Measurements from ENCODE around the gene DCTD.

The DCTD gene

GRCh38 chr4:182855312-182855711 is 61.9 kb downstream of the DCTD start:
- DNase-seq (ENCODE audit: low spot score): no peak
- TF ChIP-seq CTCF (IDR thresholded peaks at IDR 0.05; ENCODE audit: extremely low read depth, missing control alignments): no peak

- no peak for DNase-seq (ENCODE audit: low spot score)
- TF ChIP-seq CTCF (IDR thresholded peaks at IDR 0.05; ENCODE audit: extremely low read depth, missing control alignments): no peak
Measured at GRCh38 chr4:182854466-182854865, 62.7 kb downstream of the DCTD start.

GRCh38 chr4:182853731-182854330 is 63.4 kb downstream of the DCTD start:
- DNase-seq (ENCODE audit: low spot score): no peak

GRCh38 chr4:182848685-182849084 is 68.5 kb downstream of the DCTD start:
- DNase-seq (ENCODE audit: low spot score): no peak
- TF ChIP-seq CTCF (IDR thresholded peaks at IDR 0.05; ENCODE audit: extremely low read depth, missing control alignments): no peak

More at GRCh38 chr4:182853731-182854330, 63.4 kb downstream of the DCTD start:
- TF ChIP-seq CTCF (IDR thresholded peaks at IDR 0.05; ENCODE audit: extremely low read depth, missing control alignments): no peak

- no peak for TF ChIP-seq CTCF (IDR thresholded peaks at IDR 0.05; ENCODE audit: extremely low read depth, missing control alignments)
- no peak for DNase-seq (ENCODE audit: low spot score)
Measured at GRCh38 chr4:182847576-182848450, 69.4 kb downstream of the DCTD start.

GRCh38 chr4:182846036-182846435 is 71.2 kb downstream of the DCTD start:
- no peak for TF ChIP-seq CTCF (IDR thresholded peaks at IDR 0.05; ENCODE audit: extremely low read depth, missing control alignments)

GRCh38 chr4:182845618-182846017 is 71.6 kb downstream of the DCTD start:
- DNase-seq (ENCODE audit: low spot score): no peak
- no peak for TF ChIP-seq CTCF (IDR thresholded peaks at IDR 0.05; ENCODE audit: extremely low read depth, missing control alignments)

More at GRCh38 chr4:182846036-182846435, 71.2 kb downstream of the DCTD start:
- DNase-seq (ENCODE audit: low spot score): no peak

Data from GM20000 (cell line).